NB4 (cell line): ENCODE data around the gene PGGT1B.
A peak's percentile ranks its signal among the peaks of the same experiment; 100 is the strongest.

ENCODE experiments used
- DNase-seq: peaks from one replicate; pipeline ENCODE4 v3.0.0; 2010; ENCODE audit warnings: low read depth
- H3K4me3 ChIP-seq: one replicate; pipeline ENCODE4 v1.5.1; 2011; ENCODE audit warnings: mild to moderate bottlenecking, low read depth, low read length, moderate library complexity
- CTCF ChIP-seq: IDR thresholded peaks from one replicate; pipeline ENCODE4 v1.5.1; 2012; ENCODE audit warnings: low read depth, low read length
- MAX ChIP-seq: IDR thresholded peaks from 2 replicates; pipeline ENCODE4 v1.6.1; 2011; ENCODE audit warnings: low read depth, low read length
- MYC ChIP-seq: IDR thresholded peaks from 2 replicates; pipeline ENCODE4 v1.6.1; 2011; ENCODE audit warnings: low read depth, low read length
- POLR2A ChIP-seq: IDR thresholded peaks from 2 replicates; pipeline ENCODE4 v1.6.1; 2011; ENCODE audit warnings: mild to moderate bottlenecking; ENCODE audit not compliant: insufficient read length; ENCODE audit errors: extremely low read depth

Gene PGGT1B

GRCh38 chr5:115262321-115263077 lies at the start of gene PGGT1B:
Gene PGGT1B (minus strand): TSS chr5:115262877. CDS start chr5:115262851, 26 bp downstream.
- TF ChIP-seq MAX: peak; percentile 72; the same call in 1 of the 2 replicates
- TF ChIP-seq POLR2A: peak; percentile 67
- TF ChIP-seq MYC: peak; percentile 77
- TF ChIP-seq CTCF: no peak
- peak within 1 kb of the TSS; percentile 81 for H3K4me3 ChIP-seq
- peak; percentile 93 for DNase-seq

GRCh38 chr5:115309751-115310370 lies 47.2 kb upstream of the PGGT1B start:
- peak; percentile 50 for DNase-seq
- H3K4me3 ChIP-seq: no peak overlapping the region
- TF ChIP-seq MYC (no peak), CTCF (peak; percentile 4)

GRCh38 chr5:115308815-115309214 lies 46.1 kb upstream of the PGGT1B start:
- no peak overlapping the region for H3K4me3 ChIP-seq
- no peak for DNase-seq
- TF ChIP-seq POLR2A (no peak), MYC (no peak), CTCF (no peak), MAX (no peak)

- H3K4me3 ChIP-seq: no peak overlapping the region
- TF ChIP-seq MYC (no peak), CTCF (no peak), MAX (no peak), POLR2A (no peak)
- no peak for DNase-seq
Observed at GRCh38 chr5:115306011-115306536, 43.4 kb upstream of the PGGT1B start.

GRCh38 chr5:115304496-115304895 lies 41.8 kb upstream of the PGGT1B start:
- no peak for DNase-seq
- H3K4me3 ChIP-seq: no peak overlapping the region
- no peak for TF ChIP-seq MYC
- TF ChIP-seq CTCF: no peak
- TF ChIP-seq POLR2A: no peak
- no peak for TF ChIP-seq MAX
